Measurements from ENCODE around the gene PGM5. TPM values are rescaled to one million over a fixed set of nuclear protein-coding genes. Genes with fewer than 3 reads are reported as not detected.
"Not testable (repeated sequence)": the region's sequence is repeated elsewhere in the genome, so short reads cannot be mapped to it uniquely, and the experiment has no call there.

The PGM5 gene
- total RNA-seq, 2 experiments from 2014 or later: not detected

DNA sequence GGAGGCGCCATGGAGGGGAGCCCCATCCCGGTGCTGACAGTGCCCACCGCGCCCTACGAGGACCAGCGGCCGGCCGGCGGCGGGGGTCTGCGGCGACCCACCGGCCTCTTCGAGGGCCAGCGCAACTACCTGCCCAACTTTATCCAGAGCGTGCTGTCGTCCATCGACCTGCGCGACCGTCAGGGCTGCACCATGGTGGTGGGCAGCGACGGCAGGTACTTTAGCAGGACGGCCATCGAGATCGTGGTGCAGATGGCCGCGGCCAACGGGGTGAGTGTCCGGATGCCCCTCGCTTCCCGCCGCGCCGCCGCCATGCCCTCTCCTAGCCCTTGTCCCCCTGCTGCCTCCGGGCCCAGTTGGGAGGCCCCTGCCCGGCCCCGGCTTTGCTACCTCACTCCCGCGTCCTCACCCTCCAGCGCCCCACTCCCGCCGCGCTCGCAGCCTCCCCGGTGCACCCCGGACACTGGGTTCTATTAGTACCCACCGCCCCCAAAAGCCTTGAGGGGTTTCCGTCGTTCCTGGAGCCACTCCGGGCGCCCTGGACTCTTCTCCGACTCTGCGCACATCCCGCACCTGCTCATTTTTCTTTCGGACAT lies 806 bp downstream of the PGM5 start:
- H3K4me3 ChIP-seq (ENCODE audit: low read depth, low read length, poor library complexity, severe bottlenecking); H2AFZ ChIP-seq (ENCODE audit: low read length); H3K27ac ChIP-seq (ENCODE audit: low read depth, low read length, poor library complexity, severe bottlenecking); H3K4me1 ChIP-seq (ENCODE audit: insufficient read depth, low read length, poor library complexity, severe bottlenecking); DNase-seq (ENCODE audit: low spot score); POLR2A ChIA-PET; H3K9me2 ChIP-seq (ENCODE audit: insufficient read depth, low read length); H3K79me2 ChIP-seq (ENCODE audit: insufficient read depth, low read depth, low read length); H3K4me2 ChIP-seq (ENCODE audit: low read length); intact Hi-C loops (cut with micrococcal nuclease; ENCODE audit: unreplicated experiment); H3K36me3 ChIP-seq (ENCODE audit: insufficient read depth, low read length); H3K9me3 ChIP-seq (ENCODE audit: low read length); H4K20me1 ChIP-seq (ENCODE audit: insufficient read depth, low read length); CTCF ChIA-PET (ENCODE audit: unreplicated experiment); BruUV-seq (replicated peaks): not testable (repeated sequence)

DNA sequence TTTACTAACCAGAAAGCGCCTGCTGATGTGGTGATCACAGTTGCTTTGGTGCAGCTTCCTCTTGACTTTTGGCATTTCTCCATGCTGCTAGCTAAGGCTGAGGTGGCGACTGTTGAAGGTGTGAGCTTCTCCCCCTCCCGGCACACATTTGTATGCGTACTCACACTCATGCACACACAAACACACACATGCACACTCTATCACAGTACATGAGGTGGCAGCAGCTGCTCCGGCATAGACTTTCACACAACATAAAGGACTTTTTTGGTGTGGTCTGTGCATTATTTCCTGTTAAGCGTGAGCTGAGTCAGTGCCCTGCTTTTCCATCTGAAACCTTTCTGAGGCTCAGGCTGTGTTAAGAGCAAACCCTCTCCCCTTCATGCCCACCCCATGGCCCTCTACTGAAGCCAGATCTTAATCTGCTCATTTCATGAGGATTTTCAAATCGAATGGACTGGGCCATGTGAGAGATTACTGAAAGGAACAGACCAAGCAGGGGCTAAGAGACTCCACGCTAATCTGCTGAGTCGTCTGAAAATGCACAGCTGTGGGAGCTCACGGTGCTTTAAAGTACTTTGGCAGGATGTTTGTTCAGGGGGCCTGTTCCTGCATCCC lies 10.6 kb downstream of the PGM5 start:
- BruUV-seq (replicated peaks); H3K9me3 ChIP-seq (ENCODE audit: low read length); H3K4me3 ChIP-seq (ENCODE audit: low read depth, low read length, poor library complexity, severe bottlenecking); H3K27ac ChIP-seq (ENCODE audit: low read depth, low read length, poor library complexity, severe bottlenecking); H2AFZ ChIP-seq (ENCODE audit: low read length); H3K79me2 ChIP-seq (ENCODE audit: insufficient read depth, low read depth, low read length); CTCF ChIA-PET (ENCODE audit: unreplicated experiment); H3K4me2 ChIP-seq (ENCODE audit: low read length); H3K9me2 ChIP-seq (ENCODE audit: insufficient read depth, low read length); intact Hi-C loops (cut with micrococcal nuclease; ENCODE audit: unreplicated experiment); H3K36me3 ChIP-seq (ENCODE audit: insufficient read depth, low read length); POLR2A ChIA-PET; H4K20me1 ChIP-seq (ENCODE audit: insufficient read depth, low read length); DNase-seq (ENCODE audit: low spot score); H3K4me1 ChIP-seq (ENCODE audit: insufficient read depth, low read length, poor library complexity, severe bottlenecking): not testable (repeated sequence)

DNA sequence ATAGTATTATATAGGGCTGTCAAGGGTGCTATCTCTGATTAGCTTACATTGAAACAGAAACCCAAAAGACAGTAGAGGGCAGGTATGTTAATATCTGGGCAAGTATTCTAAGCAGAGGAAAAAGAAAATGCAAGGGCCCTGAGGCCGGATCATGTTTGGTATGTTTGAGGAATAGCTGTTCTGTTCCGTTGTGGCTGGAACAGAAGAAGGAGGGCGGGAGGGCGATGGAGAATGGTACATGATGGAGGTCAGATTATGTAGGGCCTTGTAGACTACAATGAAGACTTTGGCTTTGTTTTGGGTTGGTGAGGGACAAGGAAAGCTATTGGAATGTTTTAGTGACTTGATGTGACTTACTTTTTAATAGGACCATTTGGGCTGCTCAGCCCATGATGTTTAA lies 19.4 kb downstream of the PGM5 start:
- H3K4me1 ChIP-seq (ENCODE audit: insufficient read depth, low read length, poor library complexity, severe bottlenecking); intact Hi-C loops (cut with micrococcal nuclease; ENCODE audit: unreplicated experiment); BruUV-seq (replicated peaks); DNase-seq (ENCODE audit: low spot score); CTCF ChIA-PET (ENCODE audit: unreplicated experiment); H3K27ac ChIP-seq (ENCODE audit: low read depth, low read length, poor library complexity, severe bottlenecking); H3K79me2 ChIP-seq (ENCODE audit: insufficient read depth, low read depth, low read length); H3K36me3 ChIP-seq (ENCODE audit: insufficient read depth, low read length); H4K20me1 ChIP-seq (ENCODE audit: insufficient read depth, low read length); H3K9me2 ChIP-seq (ENCODE audit: insufficient read depth, low read length); H3K9me3 ChIP-seq (ENCODE audit: low read length); H2AFZ ChIP-seq (ENCODE audit: low read length); H3K4me3 ChIP-seq (ENCODE audit: low read depth, low read length, poor library complexity, severe bottlenecking); POLR2A ChIA-PET; H3K4me2 ChIP-seq (ENCODE audit: low read length): not testable (repeated sequence)

DNA sequence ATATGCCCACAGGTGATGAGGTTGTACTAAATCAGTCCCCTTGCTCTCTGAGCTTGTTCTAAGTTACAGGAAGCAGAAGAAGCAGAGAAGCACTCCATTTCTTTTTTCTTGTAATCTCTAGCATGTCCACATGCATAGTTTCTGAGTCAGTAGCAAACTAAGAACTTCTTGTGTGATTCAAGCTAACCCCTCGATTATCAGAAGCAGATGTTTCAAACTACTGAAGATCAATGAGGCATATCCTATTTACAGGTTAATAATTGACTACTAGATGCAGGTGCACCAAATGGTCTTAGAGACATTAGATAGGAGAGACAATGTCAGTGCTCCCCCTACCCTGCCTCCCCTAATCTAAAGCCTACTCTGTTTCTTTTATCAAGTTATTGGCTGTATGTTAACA lies 21.3 kb downstream of the PGM5 start:
- POLR2A ChIA-PET; H3K9me2 ChIP-seq (ENCODE audit: insufficient read depth, low read length); intact Hi-C loops (cut with micrococcal nuclease; ENCODE audit: unreplicated experiment); H3K4me2 ChIP-seq (ENCODE audit: low read length); H3K9me3 ChIP-seq (ENCODE audit: low read length); DNase-seq (ENCODE audit: low spot score); H2AFZ ChIP-seq (ENCODE audit: low read length); H3K36me3 ChIP-seq (ENCODE audit: insufficient read depth, low read length); H3K27ac ChIP-seq (ENCODE audit: low read depth, low read length, poor library complexity, severe bottlenecking); BruUV-seq (replicated peaks); H4K20me1 ChIP-seq (ENCODE audit: insufficient read depth, low read length); H3K4me1 ChIP-seq (ENCODE audit: insufficient read depth, low read length, poor library complexity, severe bottlenecking); CTCF ChIA-PET (ENCODE audit: unreplicated experiment); H3K79me2 ChIP-seq (ENCODE audit: insufficient read depth, low read depth, low read length); H3K4me3 ChIP-seq (ENCODE audit: low read depth, low read length, poor library complexity, severe bottlenecking): not testable (repeated sequence)

DNA sequence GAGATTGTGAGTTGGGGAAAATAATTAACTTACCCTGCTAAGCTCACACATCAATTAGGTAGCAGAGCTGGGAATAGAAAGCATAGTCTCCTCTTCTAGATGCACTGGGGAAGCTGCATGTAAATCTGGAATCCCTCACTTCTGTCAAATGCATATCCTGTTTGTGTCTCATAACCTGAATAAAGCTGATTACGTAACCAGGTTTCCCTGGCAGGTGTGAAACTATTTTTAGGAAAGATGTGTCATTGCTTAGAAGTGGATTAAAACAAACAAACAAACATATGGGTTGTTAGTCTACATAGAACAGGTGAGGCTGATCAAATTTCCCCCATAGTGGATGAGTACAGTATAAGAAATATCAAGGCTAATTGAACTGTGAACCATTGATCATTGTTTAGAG lies 27.5 kb downstream of the PGM5 start:
- H3K9me3 ChIP-seq (ENCODE audit: low read length); intact Hi-C loops (cut with micrococcal nuclease; ENCODE audit: unreplicated experiment): not testable (repeated sequence)

GRCh38 chr9:68389558-68389957 lies 33.1 kb downstream of the PGM5 start:
- H3K4me3 ChIP-seq (ENCODE audit: low read depth, low read length, poor library complexity, severe bottlenecking); POLR2A ChIA-PET; BruUV-seq (replicated peaks): not testable (repeated sequence)

More for the DNA sequence above, 27.5 kb downstream of the PGM5 start:
- H3K4me2 ChIP-seq (ENCODE audit: low read length); H2AFZ ChIP-seq (ENCODE audit: low read length); POLR2A ChIA-PET; H3K9me2 ChIP-seq (ENCODE audit: insufficient read depth, low read length); H3K79me2 ChIP-seq (ENCODE audit: insufficient read depth, low read depth, low read length); H3K36me3 ChIP-seq (ENCODE audit: insufficient read depth, low read length); H3K4me1 ChIP-seq (ENCODE audit: insufficient read depth, low read length, poor library complexity, severe bottlenecking); H3K27ac ChIP-seq (ENCODE audit: low read depth, low read length, poor library complexity, severe bottlenecking); H3K4me3 ChIP-seq (ENCODE audit: low read depth, low read length, poor library complexity, severe bottlenecking); DNase-seq (ENCODE audit: low spot score); CTCF ChIA-PET (ENCODE audit: unreplicated experiment); BruUV-seq (replicated peaks); H4K20me1 ChIP-seq (ENCODE audit: insufficient read depth, low read length): not testable (repeated sequence)

More at GRCh38 chr9:68389558-68389957, 33.1 kb downstream of the PGM5 start:
- intact Hi-C loops (cut with micrococcal nuclease; ENCODE audit: unreplicated experiment); DNase-seq (ENCODE audit: low spot score); H3K4me1 ChIP-seq (ENCODE audit: insufficient read depth, low read length, poor library complexity, severe bottlenecking); CTCF ChIA-PET (ENCODE audit: unreplicated experiment); H3K27ac ChIP-seq (ENCODE audit: low read depth, low read length, poor library complexity, severe bottlenecking); H3K4me2 ChIP-seq (ENCODE audit: low read length); H3K9me2 ChIP-seq (ENCODE audit: insufficient read depth, low read length); H3K79me2 ChIP-seq (ENCODE audit: insufficient read depth, low read depth, low read length); H3K9me3 ChIP-seq (ENCODE audit: low read length); H4K20me1 ChIP-seq (ENCODE audit: insufficient read depth, low read length); H2AFZ ChIP-seq (ENCODE audit: low read length); H3K36me3 ChIP-seq (ENCODE audit: insufficient read depth, low read length): not testable (repeated sequence)
